GM19025 (cell line): Measurements from ENCODE around the gene FOXK1.

Experiments used
- ATAC-seq: cut with Tn5 transposase; IDR thresholded peaks from one replicate; pipeline ENCODE4 v1.9.1; 2021; ENCODE audit warnings: mild to moderate bottlenecking, low read depth, moderate library complexity; ENCODE audit not compliant: unreplicated experiment

Gene FOXK1

DNA sequence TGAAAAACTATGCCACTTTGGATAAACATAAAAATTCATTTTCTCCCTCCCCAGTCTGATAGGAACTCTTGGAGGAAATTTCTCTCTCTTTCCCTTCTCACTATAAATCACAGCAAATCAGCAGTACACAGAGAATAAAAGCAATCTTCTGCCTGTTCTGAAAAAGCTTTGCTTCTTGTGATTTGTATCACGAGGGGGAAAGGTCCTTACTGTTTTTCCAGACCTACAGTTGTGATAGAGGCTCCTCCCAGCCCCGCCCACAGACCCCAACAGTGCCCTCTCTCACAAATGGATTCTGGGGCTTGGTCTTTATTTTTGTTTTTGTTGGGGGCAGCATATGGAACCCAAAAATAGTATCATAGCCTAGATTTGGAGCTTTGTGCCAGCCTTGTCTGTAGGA is 12.2 kb downstream of the FOXK1 start:
- ATAC-seq = no peak

DNA sequence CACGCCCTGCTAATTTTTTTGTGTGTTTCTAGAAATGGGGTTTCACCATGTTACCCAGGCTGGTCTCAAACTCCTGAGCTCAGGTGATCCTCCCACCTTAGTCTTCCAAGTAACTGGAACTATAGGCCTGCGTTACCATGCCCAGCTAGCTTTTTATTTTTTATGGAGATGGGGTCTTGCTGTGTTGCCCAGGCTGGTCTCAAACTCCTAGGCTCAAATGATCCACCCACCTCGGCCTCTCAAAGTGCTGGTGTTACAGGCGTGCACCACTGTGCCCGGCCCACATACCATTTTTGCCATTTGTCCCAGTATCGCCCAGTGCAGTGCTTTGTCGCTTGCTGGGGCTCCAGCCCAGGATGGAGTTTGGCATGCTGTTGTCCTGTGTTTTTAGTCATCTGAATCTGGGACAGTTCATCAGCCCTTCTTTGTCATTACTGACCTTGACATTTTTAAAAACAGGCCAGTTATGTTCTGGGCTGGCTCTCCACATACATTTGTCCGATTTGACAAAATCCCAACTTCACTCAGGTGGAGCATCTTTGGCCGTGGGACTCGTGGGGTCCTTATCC is 16.7 kb downstream of the FOXK1 start:
- no peak for ATAC-seq

DNA sequence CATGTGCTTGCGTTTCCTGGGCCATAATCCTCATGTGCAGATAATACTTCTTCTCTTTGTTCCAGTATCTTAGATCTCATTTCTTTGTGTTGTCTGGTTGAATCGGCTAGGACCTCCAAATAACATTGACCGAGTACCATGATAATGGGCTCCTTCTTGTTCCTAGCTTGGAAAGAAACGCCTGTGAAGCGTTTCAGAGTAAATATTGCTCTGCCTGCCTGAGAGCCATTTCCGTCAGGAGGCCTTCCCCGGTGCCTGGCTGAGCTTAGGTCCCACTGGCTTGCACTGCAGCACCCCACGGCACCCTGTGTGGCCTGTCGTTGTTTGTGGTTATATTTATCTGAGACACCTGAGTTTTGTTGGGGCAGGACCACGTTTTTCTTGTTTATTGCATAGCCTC is 17.7 kb downstream of the FOXK1 start:
- ATAC-seq = no peak

DNA sequence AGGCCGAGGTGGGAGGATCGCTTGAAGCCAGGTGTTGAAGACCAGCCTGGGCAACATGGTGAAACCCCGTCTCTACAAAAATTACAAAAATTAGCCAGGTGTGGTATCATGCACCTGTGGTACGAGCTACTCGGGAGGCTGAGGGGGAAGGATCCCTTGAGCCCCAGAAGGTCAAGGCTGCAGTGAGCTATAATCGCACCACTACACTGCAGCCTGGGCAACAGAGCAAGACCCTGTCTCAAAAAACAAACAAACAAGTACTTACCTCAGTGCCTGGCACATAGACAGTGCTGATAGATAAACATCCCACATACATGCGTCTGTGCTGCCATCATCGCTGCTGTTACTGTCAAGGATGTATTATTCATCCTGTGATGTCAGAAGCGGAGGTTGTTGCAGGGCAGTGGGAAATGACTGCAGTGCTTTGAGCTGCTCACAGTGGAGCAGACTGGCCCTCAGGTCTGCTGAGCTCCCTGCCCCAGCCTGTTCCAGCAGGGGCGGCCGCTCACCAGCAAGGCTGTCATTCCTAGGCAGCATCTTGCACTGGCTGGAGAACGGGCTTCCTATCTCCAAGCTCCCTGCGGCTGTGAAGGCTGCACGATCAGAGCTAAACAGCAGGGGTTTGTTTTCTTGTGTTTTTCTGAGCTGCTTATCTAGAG is 18.6 kb downstream of the FOXK1 start:
- no peak for ATAC-seq

DNA sequence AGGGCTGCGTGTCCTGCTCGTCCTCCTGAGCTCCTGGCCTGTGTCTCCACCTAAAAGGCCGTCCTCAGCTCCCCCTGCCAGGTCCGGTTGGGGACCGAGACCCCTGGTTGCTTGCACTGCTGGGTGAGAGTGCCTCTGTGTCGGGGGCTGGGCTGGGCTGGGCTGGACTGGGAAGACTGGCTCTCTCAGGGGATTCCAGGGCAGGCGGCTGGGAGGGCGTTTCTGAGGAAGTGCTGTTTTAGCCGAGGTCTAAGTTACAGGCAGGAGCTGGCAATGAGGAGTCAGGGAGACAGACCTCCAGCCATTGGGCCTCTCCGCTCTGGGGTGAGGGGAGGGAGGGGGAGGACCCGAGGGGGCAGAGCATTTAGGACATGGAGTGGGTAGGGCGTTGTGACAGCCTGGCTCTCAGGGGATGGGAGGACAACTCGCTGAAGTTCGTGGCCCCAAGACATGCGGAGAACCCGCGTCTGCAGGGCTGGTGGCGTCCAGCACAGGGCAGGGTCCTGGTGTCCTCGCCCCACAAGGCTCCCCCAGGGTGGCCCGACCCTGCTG is 20.9 kb downstream of the FOXK1 start:
- ATAC-seq = no peak

DNA sequence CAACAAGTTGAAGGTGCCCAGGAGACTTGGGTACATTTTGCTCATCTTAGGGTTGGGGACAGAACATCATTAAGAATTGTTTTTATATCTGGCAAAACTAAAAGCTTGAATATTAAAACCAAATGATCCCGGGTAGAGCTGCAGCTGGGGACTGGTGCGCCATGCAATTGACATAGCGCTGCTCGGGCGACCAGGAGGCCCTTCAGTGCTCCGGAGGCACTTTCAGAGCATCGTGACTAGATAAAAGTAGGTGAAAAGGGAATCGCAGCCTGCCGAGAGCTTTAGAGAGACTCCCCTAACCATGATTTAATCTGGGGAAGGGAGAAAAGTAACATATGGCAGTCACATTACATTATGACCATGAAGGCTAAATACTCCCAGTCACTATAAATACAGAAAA is 21.4 kb downstream of the FOXK1 start:
- ATAC-seq = no peak

DNA sequence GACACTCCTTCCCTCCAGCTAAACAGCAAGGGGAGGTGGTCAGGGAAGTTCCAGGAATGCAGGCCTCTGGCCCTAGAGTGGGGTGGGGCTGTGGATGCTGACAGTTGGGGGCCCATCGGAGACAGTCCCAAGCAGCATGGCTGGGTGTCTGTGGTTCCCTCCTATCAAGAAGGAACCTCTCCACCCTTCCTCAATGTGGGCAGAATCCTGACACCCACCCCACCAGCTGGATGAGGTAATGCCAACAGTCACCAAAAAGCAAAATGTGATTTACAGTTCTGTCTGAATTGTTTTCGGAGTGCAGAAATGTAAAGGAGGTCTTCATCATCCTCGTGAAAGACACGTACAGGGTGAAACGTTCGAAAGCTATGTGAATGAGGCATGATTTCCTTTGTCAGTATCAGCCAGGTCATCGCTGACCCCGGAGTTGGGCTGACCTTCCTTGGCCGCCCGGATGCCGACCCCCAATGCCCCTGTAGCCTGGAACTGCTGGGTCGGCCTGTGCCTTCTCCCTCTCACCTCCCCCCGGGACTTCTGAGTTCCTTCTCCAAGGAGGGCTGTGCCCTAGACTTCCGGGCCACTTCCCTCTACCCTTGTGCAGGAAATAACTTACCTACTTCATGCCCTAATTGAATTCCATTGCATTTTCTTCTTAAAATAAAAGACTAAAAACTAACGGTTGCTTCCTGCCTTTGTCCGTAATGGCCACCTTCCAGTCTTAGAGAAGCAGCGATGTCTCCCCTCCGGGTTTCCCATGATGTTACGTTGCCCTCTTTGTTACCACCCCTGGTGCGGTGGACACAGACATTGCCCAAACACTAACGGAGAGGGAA is 24.5 kb downstream of the FOXK1 start:
- ATAC-seq = no peak

DNA sequence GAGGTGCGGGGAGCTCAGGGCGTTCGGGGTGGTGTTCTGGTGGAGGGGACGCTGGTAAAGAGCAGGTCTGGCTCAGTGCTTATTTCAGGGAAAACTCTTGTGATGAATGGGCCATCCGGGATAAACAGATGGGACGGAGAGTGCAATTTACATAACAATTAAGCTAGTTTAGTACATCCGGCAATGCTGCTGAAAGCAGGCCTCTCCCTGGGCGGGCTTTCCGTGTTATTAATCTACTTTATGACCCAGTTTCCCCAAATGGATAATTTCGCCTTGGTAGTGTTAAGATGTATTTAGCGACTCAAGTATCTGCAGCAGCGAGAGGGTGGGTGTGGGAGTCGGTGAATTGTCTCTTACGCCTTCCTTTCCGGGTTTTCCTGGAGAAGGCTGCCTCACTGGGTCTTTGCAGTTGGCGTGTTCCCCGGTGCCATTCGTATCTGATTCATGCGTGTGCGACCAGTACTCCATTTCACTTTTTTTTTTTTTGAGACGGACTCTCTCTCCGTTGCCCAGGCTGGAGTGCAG is 25.2 kb downstream of the FOXK1 start:
- ATAC-seq = no peak

DNA sequence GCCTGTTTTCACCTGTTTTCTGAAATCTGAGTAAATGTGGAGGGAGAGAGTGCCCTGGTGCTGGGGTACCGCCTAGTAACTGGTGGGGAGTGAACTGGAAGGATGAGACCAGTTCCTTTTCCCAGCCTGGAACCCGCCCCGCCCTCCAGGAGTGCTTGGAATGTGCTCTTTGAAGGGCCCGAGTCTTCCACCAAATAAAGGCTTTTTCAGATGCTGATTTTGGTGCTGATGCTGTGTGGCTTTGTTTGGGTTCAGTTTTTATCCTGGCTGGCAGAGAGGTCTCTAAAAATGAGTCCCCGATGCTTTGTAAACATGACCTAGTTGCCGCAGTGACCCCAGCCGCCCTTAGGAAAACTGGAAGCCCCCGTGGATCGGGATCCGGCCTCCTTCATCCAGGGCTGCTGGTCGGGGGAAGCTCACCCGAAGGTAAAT is 25.9 kb downstream of the FOXK1 start:
- ATAC-seq = no peak

DNA sequence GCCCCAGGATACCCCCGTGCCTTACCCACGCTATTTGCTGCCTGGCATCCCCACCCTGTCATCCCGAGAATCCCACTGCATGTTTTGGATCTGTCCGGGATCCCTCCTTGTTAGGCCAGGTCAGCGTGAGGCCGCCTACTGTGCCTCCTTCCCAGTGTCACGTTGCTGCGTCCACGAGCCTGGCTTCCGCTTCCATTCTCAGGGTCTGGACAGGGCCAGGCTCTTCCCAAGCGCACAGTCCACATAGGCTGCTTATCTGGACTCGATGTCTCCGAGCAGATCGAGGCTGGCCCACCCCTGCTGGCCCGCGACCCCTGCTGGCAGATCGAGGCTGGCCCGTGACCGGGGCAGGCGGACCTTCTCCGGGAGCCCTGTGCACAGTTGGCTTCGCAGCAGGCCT is 27.1 kb downstream of the FOXK1 start:
- ATAC-seq = no peak

DNA sequence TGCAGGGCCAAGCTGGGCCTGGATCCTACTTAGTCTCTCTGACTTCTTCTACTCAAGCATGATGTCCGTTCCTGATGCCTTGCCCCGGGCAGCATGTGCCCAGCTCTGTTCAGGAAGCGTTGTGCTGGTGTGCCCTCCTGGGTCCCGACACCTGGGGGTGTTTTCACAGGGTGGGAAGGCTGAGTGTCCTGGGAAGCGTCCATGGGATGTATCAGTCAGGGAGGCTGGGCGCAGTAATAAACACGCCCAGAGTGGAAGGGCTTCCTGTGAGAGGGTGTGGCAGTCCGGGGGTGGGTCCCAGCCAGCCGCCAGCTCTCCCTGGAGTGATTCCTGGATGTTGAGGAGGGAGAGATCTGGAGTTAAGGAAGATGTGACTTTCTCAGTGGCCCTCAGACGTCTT is 29.0 kb downstream of the FOXK1 start:
- ATAC-seq = no peak

DNA sequence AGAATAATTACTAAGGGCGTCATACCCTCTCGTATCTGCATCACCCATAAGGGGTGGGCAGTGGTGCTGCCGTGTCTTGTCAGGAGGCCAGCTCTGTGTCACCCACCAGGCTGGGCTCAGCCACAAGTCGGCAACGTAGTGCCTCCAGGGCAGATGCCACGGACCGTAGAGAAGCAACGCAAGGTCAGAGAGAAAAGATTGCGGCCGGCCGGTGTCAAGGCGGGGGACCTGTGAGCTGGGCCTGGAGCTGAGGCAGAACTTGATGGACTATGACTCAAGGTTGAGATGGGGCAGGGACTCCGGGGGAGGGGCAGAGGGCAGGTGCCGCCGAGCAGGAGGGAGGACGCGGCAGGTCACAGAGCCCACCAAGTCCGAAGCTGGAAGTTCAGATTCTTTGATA is 29.5 kb downstream of the FOXK1 start:
- ATAC-seq = no peak

DNA sequence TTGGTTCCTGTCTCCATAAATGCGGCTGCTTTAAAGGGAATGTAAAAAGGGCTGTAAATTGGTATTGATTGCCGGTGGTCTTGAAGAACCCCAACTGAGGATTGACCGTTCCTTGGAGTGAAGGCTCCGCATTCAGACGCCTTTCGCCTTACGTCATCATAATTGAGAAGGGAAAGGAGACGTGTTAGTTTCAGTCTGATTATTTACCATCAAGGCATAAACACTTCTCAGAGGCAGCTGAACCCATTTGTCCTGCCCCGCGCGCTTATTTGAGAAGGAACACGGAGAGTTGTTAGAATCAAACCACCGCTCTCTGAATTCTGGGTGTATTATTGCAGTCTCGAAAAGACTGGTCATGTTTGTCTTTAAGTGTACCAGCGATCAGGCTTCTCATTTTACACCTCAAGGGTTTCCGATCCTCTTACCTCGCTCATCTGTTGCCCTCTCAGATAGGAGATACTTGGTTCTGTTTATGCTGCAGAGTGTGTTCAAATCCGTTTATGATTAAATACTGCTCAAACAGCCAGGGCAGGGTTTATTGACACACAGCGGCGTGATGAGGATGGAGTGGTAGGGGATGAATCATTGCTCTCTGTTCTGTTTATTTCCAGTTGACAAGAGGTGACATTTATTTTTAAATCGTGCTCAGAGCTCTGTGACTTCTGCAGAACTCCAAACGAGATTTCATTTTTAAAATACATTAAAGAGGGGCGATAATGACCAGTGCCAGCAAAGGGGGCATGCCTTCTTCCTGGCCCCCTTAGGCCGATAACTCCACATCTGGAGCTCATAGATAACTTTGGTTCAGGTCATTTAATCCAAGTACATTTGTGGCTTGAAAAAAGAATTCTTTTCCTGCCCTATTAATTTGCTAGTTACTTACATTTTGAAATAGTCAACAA is 30.4 kb downstream of the FOXK1 start:
- no peak for ATAC-seq

DNA sequence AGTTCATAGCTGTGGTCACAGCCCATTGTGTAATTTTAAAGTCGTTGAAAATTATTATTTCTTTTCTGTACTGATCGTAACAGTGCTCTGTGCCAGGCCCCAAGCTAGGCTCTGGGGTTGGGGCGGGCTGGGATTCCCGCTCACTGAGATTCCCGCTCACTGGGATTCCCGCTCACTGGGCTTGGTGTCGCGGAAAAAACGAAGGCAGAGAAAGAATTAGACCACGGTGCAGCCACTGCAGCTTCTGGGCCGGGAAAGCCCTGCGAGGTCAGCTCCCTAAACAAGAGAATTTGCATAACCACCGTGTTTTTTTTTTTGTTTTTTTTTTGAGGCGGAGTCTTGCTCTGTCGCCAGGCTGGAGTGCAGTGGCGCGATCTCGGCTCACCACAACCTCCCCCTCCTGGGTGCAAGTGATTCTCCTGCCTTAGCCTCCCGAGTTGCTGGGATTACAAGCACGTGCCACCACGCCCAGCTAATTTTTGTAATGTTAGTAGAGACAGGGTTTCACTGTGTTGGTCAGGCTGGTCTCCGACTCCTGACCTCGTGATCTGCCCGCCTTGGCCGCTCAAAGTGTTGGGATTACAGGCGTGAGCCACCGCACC is 31.2 kb downstream of the FOXK1 start:
- peak; percentile 70 for ATAC-seq

DNA sequence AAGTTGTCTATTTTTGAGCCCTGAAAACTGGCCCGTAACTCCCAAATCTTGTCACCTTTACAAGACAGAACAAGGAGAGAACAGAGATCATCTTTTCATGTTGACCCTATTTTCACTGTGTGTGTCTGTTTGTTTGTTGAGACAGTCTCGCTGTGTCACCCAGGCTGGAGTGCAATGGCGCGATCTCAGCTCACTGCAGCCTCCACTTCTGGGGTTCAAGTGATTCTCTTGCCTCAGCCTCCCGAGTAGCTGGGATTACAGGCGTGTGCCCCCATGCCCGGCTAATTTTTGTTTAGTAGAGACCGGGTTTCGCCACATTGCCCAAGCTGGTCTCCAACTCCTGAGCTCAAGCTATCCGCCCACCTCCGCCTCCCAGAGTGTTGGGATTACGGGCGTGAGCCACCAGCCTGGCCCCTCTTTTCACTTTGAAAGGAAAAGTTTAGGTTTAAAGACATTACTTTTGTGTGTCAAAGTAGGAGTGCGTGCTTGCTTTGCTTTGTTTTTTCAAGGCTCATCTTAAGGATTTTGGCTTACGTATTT is 32.1 kb downstream of the FOXK1 start:
- no peak for ATAC-seq

DNA sequence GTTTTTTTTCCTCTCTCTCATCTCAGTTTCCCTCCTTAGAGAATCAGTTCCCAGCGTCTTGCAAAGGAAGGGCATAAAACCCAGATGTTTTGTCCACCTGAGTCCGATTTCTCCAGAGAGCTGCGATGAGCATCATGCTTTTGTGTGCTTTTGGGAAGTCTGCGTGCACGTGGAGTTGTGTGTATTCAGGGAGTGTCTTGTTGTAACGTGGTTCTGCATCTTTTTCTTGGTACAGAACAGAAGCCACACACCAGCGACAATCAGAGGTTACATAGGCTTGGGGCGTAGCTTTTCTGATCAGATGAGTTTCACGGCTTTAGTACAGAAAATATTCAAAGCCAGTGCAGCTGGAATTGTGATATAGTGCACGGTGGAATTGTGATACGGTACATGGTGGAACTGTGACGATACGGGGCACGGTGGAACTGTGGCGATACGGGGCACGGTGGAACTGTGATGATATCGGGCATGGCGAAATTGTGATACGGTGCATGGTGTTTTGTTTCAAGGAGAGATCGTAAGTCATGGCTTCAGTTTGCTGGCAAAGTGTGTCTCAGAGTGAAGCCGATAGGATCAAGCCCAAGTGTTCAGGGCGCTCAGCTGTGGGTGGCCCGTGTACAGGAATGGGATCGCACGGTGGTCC is 32.8 kb downstream of the FOXK1 start:
- ATAC-seq = no peak

DNA sequence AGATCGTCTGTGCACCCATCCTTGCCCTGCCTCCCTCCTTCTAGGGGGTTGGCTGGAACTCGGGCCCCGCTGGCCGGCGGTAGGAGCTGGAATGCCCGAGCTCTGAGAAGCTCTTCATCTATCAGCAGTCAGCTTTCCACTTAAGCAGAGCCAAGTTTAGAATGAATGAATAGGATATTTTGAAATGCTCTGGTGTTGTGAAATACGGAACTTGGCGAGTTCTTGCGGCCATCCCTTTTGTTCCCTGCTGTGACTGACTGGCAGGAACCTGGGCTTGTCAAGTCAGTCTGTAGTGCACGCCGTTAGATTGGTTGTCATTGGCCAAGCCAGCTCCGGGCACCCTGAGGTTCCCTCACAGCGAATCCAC is 33.3 kb downstream of the FOXK1 start:
- ATAC-seq = no peak

DNA sequence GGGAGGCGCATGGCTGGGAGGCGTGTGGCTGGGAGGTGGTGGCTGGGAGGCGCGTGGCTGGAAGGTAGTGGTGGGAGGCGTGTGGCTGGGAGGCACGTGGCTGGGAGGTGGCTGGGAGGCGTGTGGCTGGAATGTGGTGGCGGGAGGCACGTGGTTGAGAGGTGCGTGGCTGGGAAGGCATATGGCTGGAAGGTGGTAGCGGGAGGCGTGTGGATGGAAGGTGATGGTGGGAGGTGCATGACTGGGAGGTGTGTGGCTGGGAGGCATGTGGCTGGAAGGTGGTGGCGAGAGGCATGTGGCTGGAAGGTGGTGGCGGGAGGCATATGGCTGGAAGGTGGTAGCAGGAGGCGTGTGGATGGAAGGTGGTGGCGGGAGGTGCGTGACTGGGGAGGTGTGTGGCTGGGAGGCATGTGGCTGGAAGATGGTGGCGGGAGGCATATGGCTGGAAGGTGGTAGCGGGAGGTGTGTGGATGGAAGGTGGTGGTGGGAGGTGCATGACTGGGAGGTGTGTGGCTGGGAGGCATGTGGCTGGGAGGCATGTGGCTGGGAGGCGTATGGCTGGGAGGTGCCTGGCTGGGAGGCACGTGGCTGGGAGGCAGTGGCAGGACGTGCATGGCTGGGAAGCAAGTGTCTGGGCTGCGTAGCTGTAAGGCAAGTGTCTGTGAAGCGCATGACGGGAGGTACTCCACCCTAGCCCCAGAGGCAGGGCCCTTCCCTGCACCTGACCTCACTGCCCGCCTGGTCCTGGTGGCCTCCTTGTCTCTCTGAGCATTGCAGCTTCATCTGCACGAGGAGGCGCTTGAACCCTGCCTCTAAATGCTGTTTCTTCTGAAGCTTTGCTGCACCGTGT is 35.1 kb downstream of the FOXK1 start:
- no peak for ATAC-seq
